Liver (tissue), 9 donors: ENCODE results near the gene ANXA6. TPM values are rescaled to one million over a fixed set of nuclear protein-coding genes. Genes with fewer than 3 reads are reported as not detected.

Experiments used
- DNase-seq: peaks from one replicate; pipeline ENCODE4 v3.0.0-alpha.2; 2017; ENCODE audit warnings: low spot score
- H3K27ac ChIP-seq, 2 donors: one replicate each; pipeline ENCODE4 v1.7.0; 2013; ENCODE audit warnings: inconsistent platforms in 2 of 2, low read length in 2 of 2, control low read depth in 1 of 2, low read depth in 1 of 2, mild to moderate bottlenecking in 1 of 2
- H3K27me3 ChIP-seq, 4 donors: one replicate each; pipeline versions ENCODE4 v1.6.1 to v1.7.0; 2013; ENCODE audit warnings: low read length in 3 of 4, inconsistent platforms in 1 of 4, mild to moderate bottlenecking in 1 of 4, moderate library complexity in 1 of 4; ENCODE audit not compliant: control insufficient read depth in 4 of 4, insufficient read depth in 4 of 4
- H3K36me3 ChIP-seq, 4 donors: one replicate each; pipeline versions ENCODE4 v1.6.1 to v1.7.0; 2013; ENCODE audit warnings: low read length in 3 of 4, mild to moderate bottlenecking in 3 of 4, low read depth in 1 of 4, moderate library complexity in 1 of 4; ENCODE audit not compliant: control insufficient read depth in 4 of 4, insufficient read depth in 3 of 4
- H3K4me1 ChIP-seq, 4 donors: one replicate each; pipeline versions ENCODE4 v1.6.1 to v1.7.0; 2013; ENCODE audit warnings: low read length in 3 of 4, mild to moderate bottlenecking in 3 of 4, moderate library complexity in 1 of 4; ENCODE audit not compliant: control insufficient read depth in 4 of 4, insufficient read depth in 4 of 4
- H3K4me3 ChIP-seq, 3 donors: one replicate each; pipeline versions ENCODE4 v1.6.1 to v1.7.0; 2013; ENCODE audit warnings: low read length in 3 of 3, control low read depth in 1 of 3, low read depth in 1 of 3, mild to moderate bottlenecking in 1 of 3
- H3K9ac ChIP-seq, 2 donors: one replicate each; pipeline ENCODE4 v1.7.0; 2013; ENCODE audit warnings: low read length in 2 of 2, mild to moderate bottlenecking in 2 of 2, moderate library complexity in 2 of 2, control low read depth in 1 of 2, low read depth in 1 of 2
- H3K9me3 ChIP-seq, 4 donors: one replicate each; pipeline versions ENCODE4 v1.6.1 to v1.7.0; 2013; ENCODE audit warnings: low read length in 3 of 4; ENCODE audit not compliant: control insufficient read depth in 4 of 4
- EGR1 ChIP-seq, 2 donors: IDR thresholded peaks; 2 replicates each; pipeline ENCODE4 v1.6.1; 2016 to 2018; ENCODE audit warnings: antibody characterized with exemption in 2 of 2, low read depth in 2 of 2
- FOXA1 ChIP-seq: IDR thresholded peaks from 2 replicates; pipeline ENCODE4 v1.6.1; 2016; ENCODE audit warnings: antibody characterized with exemption
- FOXA2 ChIP-seq: IDR thresholded peaks from 2 replicates; pipeline ENCODE4 v1.6.1; 2016; ENCODE audit warnings: antibody characterized with exemption
- GABPA ChIP-seq, 2 donors: IDR thresholded peaks in 1 of 2; conservative IDR thresholded peaks in 1 of 2; 2 replicates each; pipeline ENCODE4 v1.6.1; 2016; ENCODE audit warnings: antibody characterized with exemption in 2 of 2, mild to moderate bottlenecking in 1 of 2, moderate library complexity in 1 of 2
- HNF4G ChIP-seq: IDR thresholded peaks from 2 replicates; pipeline ENCODE4 v1.6.1; 2016; ENCODE audit warnings: antibody characterized with exemption
- JUND ChIP-seq, 2 donors: IDR thresholded peaks; 2 replicates each; pipeline ENCODE4 v1.6.1; 2016; ENCODE audit warnings: antibody characterized with exemption in 2 of 2
- NR2F2 ChIP-seq: IDR thresholded peaks from 2 replicates; pipeline ENCODE4 v1.6.1; 2016; ENCODE audit warnings: antibody characterized with exemption
- RAD21 ChIP-seq, 2 donors: IDR thresholded peaks; 2 replicates each; pipeline ENCODE4 v1.6.1; 2016; ENCODE audit warnings: antibody characterized with exemption in 2 of 2, mild to moderate bottlenecking in 2 of 2
- REST ChIP-seq: IDR thresholded peaks from 2 replicates; pipeline ENCODE4 v1.6.1; 2016; ENCODE audit warnings: antibody characterized with exemption, mild to moderate bottlenecking
- RXRA ChIP-seq, 2 donors: IDR thresholded peaks; 2 replicates each; pipeline ENCODE4 v1.6.1; 2017 to 2018; ENCODE audit warnings: antibody characterized with exemption in 2 of 2, mild to moderate bottlenecking in 1 of 2
- SP1 ChIP-seq: IDR thresholded peaks from 2 replicates; pipeline ENCODE4 v1.6.1; 2018; ENCODE audit warnings: antibody characterized with exemption, mild to moderate bottlenecking
- TAF1 ChIP-seq: conservative IDR thresholded peaks from 2 replicates; pipeline ENCODE4 v1.6.1; 2016; ENCODE audit warnings: antibody characterized with exemption, mild to moderate bottlenecking
- YY1 ChIP-seq: IDR thresholded peaks from 2 replicates; pipeline ENCODE4 v1.6.1; 2016; ENCODE audit warnings: antibody characterized with exemption, mild to moderate bottlenecking
- ZBTB33 ChIP-seq: IDR thresholded peaks from 2 replicates; pipeline ENCODE4 v1.6.1; 2016; ENCODE audit warnings: antibody characterized with exemption
- WGBS: extraction: QIAGEN DNeasy Blood & Tissue Kit; methylation state at CpG from one replicate; pipeline ENCODE4 v1.1.7; 2013; 5-methylcytosine and 5-hydroxymethylcytosine counted together
- polyA plus RNA-seq, 2 donors: library from polyadenylated mRNA; stranded (reverse) in 1 of 2; unstranded in 1 of 2; fragments of 200-250 nt in 1 of 2; fragments of >200 nt in 1 of 2; fragmentation: Nextera tagmentation in 1 of 2; extraction: Ambion mirVana in 1 of 2; gene quantifications; one replicate each; pipeline versions ENCODE4 v1.2.1 to v1.2.3, GENCODE V29; 2013 to 2015
- total RNA-seq, 2 donors: library from RNA; depleted of rRNA; stranded (reverse); fragments of >200 nt; gene quantifications; one replicate each; pipeline ENCODE4 v1.2.3, GENCODE V29; 2014
- TF ChIP-seq, protein P1 (sequence below): fragments of 150-350 bp; IDR thresholded peaks from 2 replicates; pipeline ENCODE4 v1.5.1; 2017; ENCODE audit warnings: improper control_type of control experiment, low read depth, low read length; ENCODE audit not compliant: missing input control
- TF ChIP-seq, protein P2 (sequence below): IDR thresholded peaks from 2 replicates; pipeline ENCODE4 v1.6.1; 2016; ENCODE audit warnings: antibody characterized with exemption
- TF ChIP-seq, protein P3 (sequence below): IDR thresholded peaks from 2 replicates; pipeline ENCODE4 v1.6.1; 2016; ENCODE audit warnings: antibody characterized with exemption
- donor health status: healthy.
- donor health status: healthy.
- donor health status: healthy.
- donor health status: healthy.
- donor health status: healthy.

ANXA6 gene
- total and polyA plus RNA-seq, 4 donors: 52.7 to 215 (median 126) TPM

DNA sequence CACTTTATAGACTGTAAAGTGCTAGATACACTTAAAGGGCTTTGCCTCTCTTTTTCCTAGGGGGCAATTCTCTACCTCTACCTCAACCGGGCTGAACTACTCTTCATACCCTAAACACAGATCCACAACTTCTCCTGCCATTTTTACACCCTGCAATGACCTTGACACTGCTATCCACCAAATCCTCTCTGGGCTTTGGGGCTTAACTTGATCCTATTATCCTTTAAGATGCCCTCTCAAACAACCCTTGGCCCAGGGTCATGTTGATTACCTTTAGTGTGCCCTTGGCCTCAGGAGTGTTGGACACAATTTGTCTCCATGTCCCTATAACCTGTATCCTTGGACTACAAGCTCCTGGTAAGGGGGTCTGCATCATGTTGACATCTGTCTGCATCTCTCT, 19.5 kb downstream of the ANXA6 start:
- H3K4me1 ChIP-seq: peaks cover 0 to 3% (median 0%) of the 10 kb centered on the region in 4 donors
- no peak overlapping the region for H3K9ac ChIP-seq
- WGBS: 88% methylated on average over 1 of the region's 1 CpG
- H3K27me3 ChIP-seq: no peaks in the 10 kb centered on the region
- TF ChIP-seq, protein P1, sequence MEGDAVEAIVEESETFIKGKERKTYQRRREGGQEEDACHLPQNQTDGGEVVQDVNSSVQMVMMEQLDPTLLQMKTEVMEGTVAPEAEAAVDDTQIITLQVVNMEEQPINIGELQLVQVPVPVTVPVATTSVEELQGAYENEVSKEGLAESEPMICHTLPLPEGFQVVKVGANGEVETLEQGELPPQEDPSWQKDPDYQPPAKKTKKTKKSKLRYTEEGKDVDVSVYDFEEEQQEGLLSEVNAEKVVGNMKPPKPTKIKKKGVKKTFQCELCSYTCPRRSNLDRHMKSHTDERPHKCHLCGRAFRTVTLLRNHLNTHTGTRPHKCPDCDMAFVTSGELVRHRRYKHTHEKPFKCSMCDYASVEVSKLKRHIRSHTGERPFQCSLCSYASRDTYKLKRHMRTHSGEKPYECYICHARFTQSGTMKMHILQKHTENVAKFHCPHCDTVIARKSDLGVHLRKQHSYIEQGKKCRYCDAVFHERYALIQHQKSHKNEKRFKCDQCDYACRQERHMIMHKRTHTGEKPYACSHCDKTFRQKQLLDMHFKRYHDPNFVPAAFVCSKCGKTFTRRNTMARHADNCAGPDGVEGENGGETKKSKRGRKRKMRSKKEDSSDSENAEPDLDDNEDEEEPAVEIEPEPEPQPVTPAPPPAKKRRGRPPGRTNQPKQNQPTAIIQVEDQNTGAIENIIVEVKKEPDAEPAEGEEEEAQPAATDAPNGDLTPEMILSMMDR: no peak
- TF ChIP-seq FOXA1: no peak
- TF ChIP-seq REST: no peak
- TF ChIP-seq SP1: no peak
- TF ChIP-seq EGR1 (IDR thresholded peaks at IDR 0.05; ENCODE audit: low read depth in 2 of 2): no peak
- TF ChIP-seq, protein P2, sequence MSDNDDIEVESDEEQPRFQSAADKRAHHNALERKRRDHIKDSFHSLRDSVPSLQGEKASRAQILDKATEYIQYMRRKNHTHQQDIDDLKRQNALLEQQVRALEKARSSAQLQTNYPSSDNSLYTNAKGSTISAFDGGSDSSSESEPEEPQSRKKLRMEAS: no peak
- no peak for TF ChIP-seq ZBTB33
- TF ChIP-seq TAF1: no peak
- TF ChIP-seq RXRA (IDR thresholded peaks at IDR 0.05): no peak
- TF ChIP-seq YY1: no peak
- TF ChIP-seq HNF4G: no peak
- TF ChIP-seq GABPA (IDR thresholded peaks at IDR 0.05 in 1 of 2, conservative IDR thresholded peaks at IDR 0.05 in 1 of 2): no peak
- TF ChIP-seq JUND (IDR thresholded peaks at IDR 0.05): no peak
- TF ChIP-seq, protein P3, sequence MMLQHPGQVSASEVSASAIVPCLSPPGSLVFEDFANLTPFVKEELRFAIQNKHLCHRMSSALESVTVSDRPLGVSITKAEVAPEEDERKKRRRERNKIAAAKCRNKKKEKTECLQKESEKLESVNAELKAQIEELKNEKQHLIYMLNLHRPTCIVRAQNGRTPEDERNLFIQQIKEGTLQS: no peak
- TF ChIP-seq FOXA2: no peak
- TF ChIP-seq NR2F2: no peak
- TF ChIP-seq RAD21 (IDR thresholded peaks at IDR 0.05): no peak
- H3K9me3 ChIP-seq: no peaks in the 10 kb centered on the region
- peaks cover 11 to 72% (median 65%) of the 10 kb centered on the region in 4 donors for H3K36me3 ChIP-seq
- DNase-seq: no peak
- no peak overlapping the region for H3K27ac ChIP-seq
- H3K4me3 ChIP-seq: no peak overlapping the region
